Activated CD4-positive, CD25-positive, alpha-beta regulatory T cell treated with anti-CD3 and anti-CD28 coated beads, Interleukin-2, amount 50 U/mL, for 24 hours (primary cell): ENCODE measurements around the gene RFX3.

Source experiments
- ATAC-seq, 2 donors: fragments of 150-1000 bp; cut with Tn5 transposase; one replicate each; pipeline ENCODE4 v1.10.0; 2021; ENCODE audit warnings: mild to moderate bottlenecking in 1 of 2, moderate library complexity in 1 of 2

The RFX3 gene

DNA sequence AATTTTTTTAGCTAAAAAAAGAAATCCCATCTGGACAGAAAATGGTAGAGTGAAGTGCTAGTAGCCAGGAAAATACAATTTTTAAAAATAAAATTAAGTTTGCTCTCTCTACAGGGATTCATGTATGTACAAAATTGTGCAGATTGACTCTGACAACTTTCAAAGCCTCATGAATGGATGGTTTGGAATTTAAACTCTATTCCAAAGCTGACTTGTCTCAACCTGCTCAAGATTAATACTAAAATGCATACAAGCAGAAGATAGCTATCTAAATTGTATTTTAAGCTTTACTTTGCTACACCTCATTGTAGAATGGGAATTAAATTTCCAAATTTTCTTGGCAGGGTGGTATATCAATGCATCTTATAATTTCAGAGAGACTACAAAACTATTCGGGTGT is 257.6 kb downstream of the RFX3 start:
- no peak for ATAC-seq

DNA sequence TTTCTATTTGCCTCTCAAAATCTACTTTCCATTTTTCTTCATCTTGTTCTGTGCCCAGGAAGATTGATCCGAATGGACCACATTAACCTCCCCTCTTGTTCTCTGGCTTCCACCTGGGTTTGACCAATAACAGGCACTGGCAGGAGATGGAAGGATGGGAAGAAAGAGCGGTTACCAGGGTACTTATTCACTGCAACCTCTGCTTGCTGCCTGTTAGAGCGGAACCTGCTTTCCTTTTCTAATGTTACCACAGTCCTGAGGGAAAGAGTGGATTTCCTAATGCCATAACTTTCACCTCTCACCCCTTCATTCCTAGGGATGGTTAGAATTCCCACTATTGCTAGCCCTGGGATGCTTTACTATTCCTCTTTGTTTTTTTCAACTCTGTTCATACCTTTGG is 262.1 kb downstream of the RFX3 start:
- no peak for ATAC-seq

DNA sequence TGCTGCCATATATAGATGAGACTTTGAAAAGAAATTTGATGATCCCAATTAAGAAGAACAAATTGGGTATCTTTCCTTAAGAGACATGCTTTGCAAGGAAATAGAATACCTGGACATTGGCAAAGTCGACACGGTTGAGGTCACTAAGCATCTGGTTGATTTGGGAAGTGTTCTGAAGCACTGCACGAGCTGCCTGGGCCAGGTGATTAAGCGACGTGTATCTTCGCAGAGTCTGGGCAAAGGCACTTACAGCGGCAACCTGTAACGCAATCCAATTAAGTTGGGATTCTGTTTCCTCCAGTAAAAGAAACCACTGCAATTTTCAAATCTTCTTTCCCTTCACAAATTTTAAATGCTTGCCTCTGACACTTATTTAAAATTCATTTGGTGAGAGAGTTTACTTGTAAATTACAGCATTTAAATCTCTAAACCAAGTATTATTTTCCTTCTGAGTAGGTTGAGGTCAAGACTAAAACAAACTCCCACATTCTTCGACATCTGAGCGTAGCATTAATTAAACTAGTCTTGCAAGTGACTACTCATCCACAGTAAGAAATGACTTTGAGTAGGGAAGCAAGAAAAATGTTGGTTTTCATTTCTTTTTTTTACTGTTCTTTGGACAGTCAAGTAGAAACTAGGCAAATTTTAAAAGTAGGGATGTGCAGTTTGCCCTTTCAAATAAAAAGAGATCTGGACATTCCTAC is 262.8 kb downstream of the RFX3 start:
- no peak for ATAC-seq

DNA sequence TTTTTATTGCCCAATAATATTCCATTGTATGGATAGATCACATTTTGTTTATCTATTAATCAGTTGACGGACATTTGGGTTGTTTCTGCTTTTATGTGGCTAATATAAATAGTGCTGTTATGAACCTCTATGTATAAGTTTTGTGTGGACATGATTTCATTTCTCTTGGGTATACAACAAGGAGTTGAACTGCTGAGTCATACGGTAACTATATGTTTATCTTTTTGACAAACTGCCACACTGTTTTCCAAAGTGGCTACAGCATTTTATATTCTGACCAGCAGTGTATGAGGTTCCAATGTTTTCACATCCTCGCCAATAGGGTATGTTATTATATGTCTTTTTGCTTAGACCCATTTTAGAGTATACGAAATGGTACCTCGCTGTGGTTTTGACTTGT is 264.3 kb downstream of the RFX3 start:
- no peak for ATAC-seq

DNA sequence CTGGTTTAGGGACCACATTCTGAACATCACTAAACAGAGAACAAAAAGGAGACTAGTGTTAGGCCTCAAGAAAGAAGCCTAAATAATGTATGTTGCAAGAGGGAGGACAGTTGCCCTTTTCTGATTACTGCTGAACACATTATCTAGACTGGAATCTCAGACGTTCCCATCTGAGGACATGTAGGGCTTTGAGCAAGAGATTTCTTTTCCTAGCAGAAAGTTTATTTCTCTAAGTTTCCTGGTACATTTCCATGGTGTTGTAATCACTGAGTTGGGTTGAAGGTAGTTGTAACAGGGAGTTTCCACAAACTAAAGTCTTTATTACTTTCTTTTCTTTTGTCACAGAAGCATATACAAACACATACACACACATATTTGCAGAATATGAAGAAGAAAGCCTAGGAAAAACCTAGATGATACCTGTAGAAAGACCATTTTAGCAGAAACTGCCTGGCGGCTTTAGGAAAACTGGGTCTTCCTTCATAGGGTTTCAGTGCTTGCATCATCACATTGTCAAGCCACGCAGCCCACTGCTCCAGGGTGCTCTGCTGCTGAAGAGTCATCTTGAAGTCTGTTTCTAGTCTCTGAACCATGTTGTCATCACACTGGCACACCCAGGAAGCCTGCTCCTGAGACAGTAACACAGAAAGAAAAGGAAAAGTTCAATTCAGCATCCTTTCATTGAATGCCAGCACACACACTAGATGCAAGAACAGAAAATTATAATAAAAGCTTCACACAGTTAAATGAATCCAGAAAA is 269.1 kb downstream of the RFX3 start:
- no peak for ATAC-seq

DNA sequence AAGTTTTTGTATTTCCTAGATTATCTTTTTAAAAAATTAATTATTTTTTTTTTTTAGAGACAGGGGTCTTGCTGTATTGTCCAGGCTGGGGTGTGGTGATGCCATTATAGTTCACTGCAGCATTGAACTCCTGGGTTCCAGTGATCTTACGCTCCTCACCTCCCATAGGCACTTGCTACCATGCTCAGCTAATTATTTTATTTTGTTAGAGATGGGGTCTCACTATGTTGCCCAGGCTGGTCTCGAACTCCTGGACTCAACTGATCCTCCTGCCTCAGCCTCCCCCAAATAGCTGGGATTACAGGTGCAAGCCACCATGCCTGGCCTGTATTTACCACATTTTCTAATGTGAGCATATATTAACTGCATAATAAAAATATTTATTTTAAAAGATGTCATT is 274.5 kb downstream of the RFX3 start:
- ATAC-seq, result no peak

DNA sequence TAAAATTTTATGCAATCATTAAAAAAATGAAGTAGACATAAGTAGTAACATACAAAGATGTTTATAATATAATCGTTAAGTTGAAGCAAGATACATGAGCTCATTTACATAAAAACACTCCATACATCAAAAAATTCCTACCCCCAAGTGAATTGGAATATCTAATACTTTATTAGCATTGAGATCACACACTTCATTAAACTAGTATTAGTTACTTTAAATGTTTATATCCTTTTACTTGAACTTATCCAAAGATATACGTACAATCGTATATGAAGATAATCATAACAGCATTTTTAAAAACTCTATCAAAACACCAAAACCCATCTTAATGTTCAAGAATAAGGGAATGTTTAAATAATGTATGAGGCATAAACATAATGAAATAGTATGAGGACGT is 275.1 kb downstream of the RFX3 start:
- ATAC-seq, result no peak

DNA sequence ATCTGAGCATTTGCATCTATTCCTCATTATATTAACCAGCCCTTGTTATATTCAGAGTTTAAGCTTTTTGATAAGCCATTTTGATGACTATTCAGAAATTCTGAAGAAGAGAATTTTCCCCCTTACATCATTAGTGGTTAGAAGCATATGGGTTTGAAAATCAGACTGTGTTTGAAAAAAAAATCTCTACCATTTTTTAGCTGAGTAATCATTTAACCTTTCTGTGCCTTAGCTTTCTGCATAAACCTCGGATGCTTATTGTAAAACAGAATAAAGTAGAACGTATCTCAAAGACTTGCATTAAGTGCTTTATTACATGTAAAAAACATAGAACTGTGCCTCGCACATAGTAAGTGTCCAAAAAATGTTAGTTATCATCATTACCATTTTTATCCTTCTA is 278.6 kb downstream of the RFX3 start:
- no peak for ATAC-seq

DNA sequence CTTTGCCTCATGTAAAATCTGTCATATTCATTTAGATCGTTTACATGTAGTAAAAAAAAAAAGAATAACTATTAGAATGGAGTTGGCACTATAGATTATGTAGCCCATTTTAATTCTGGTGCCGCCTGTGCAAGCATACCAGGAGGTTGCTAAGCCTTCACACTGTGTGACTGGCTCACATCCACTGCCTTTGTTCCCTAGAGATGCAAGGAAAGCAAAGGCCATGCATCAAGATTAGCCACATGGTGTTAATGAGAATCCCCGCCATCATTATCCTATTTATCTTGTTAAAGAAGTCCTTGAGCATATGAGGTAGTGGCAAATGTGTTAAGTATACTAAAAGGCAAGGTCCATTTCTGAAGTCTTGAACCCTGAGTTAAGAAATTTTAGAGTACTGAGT is 279.6 kb downstream of the RFX3 start:
- no peak for ATAC-seq

DNA sequence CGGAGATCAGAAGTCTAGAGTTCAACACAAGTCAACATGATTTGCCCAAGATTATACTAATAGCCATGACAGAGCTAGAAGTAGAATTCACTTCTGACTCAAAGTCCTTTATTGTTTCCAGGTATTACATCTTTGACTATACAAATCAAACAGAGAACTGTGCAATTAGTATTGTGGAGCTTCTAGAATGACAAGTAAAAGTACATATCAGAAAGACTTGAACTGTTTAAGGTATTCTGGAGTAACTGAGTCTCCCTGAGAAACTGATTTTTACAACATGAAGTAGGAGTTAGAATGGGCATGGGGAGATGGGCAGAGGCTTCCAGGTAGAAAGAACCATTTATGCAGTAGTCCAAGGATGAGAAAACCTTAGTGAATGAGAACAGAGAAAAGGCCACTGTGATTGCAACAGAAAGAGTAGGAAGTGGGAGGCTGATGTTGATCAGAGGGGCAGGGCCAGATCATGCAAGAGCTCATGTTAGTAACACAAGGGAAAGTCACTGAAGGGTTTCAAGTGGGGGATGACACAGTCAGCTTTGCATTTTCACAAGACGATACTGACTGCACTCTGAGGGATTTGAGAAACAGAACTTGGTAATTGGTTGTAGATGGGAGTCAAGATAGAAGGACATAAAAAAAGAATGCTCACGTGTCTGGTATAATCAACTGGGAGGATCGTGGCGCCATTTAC is 280.7 kb downstream of the RFX3 start:
- ATAC-seq, result no peak

DNA sequence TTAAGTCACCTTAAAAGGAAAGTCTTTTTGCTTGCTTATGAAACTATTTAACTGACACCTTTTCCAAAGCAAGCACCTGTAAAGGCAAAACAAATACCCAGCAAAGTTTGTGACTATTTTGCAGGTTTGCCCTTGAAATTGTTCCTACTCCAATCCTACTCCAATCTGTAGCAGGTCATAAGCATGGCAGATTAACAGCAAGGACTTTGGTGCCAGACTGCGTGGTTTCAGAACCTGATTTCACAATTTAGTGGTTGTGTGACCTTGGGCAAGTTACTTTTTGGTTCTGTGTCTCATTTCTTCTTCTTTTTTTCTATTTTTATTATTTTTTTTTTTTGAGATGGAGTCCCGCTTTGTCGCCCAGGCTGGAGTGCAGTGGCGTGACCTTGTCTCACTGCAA is 282.1 kb downstream of the RFX3 start:
- ATAC-seq, result no peak

DNA sequence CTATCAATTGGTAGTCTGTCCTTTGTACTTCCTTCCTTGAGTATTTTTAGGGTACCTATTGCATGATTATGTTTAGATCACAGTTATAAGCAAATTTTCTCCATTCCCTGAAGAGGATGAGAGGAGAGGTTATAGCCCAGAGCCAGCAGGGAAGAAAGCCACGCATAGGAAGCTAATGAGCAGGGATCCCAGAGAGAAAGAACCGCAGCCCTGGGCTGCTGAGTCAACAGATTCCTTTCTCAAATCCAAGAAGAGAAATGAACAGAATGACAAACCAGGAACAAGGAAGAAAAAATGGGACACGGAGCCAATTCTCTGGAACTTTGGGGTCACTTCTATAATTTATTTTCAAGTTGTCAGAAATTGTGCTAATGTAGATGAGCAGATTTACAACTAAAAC is 284.5 kb downstream of the RFX3 start:
- no peak for ATAC-seq

DNA sequence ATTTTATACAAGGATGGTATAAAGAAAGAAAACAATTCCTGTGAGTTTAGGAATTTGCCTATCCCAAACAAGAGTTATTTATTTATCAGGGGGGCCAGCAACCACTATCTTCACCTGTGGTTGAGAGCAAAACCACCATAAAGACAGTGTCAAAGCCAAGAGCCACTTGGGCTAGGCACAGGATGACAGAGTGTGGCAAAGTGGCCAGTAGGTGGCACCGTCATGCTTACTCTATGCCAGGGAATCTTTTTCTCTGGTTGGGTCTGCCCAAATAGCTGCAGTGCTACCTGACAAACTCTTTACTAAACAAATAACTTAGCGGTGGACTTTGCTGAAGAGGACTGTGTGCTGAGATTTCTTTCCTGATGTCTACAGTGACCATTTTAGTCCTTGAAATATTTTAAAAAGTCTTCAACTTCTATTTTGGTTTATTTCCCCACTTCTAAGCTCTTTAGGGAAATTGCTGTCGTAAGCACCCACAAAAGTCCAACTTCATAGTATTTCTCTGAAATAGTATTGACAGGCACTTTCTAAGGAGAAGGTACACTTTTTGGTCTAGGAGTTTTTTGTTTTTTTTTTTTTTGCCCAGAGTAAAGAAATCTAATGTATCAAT is 285.0 kb downstream of the RFX3 start:
- ATAC-seq, result peak; percentile 89 to 90

DNA sequence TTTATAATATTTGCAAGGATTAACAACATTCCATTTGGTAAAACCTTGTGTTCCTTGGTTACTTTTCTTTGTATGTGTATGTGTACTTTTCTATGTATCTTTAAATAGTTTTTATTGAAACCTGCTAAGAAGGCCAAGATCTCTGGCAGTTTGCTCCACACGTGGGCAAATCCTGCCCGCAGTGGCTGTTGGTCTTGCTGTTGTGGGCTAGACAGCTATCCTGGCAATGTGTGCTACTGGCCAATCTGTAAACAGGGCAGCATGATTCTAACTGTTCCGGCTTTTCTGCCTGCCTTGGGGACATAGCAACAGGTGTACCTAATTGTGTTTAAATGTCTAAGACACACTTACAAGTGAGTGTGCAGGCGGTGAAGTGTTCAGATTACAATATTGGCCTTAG is 286.6 kb downstream of the RFX3 start:
- ATAC-seq, result no peak

DNA sequence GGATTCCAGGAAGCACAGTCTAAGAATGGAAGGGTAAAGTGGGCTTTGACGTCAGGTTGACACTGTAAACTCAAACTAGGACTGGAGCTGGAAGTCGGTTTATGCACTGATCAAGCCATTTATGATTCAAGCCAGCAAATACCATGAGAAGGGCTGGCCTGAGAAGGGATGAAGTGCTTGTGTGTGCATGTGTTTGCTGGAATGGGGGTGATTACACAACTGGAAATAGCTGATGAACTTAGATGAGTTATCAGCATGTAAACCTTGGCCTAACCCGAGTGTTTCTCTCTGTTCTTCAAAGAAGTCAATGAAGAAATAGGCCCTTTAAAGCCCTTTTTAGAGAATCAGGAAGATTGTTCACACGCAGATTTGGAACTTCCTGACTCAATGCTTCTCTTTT is 287.6 kb downstream of the RFX3 start:
- no peak for ATAC-seq

DNA sequence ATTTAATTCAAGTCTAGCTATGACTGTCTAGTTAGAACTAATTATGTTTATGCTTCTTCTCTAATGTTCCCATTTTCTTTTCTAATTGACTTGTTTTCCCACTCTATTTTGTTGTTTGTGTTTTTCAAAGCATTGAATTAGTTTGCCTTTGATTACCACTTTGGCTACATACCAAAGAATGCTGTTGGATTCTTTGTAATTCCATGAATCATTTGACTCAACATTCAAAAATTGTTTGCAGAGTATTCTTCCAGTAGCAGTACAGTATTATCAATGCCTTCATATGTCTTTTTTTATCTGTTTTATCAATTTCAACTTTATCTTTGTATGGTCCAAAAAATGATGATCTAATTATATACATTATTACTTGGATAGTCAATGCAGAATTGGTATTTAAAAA is 288.7 kb downstream of the RFX3 start:
- no peak for ATAC-seq

DNA sequence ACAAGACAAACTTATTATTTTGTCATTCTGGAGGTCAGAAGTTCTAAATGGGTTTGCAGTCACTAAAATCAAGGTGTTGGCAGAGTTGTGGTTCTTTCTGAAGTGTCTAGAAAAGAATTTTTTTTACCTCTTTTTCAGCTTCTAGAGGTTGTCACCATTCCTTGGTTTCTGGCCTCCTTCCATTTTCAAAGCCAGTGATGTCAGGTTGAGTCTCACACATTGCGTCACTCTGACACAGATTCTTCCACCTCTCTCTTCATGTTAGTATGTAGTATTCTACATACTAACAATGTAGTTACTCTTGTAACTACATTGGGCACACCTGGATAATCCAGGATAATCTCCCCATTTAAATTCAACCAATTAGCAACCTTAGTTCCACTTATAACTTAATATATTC is 290.3 kb downstream of the RFX3 start:
- no peak for ATAC-seq

DNA sequence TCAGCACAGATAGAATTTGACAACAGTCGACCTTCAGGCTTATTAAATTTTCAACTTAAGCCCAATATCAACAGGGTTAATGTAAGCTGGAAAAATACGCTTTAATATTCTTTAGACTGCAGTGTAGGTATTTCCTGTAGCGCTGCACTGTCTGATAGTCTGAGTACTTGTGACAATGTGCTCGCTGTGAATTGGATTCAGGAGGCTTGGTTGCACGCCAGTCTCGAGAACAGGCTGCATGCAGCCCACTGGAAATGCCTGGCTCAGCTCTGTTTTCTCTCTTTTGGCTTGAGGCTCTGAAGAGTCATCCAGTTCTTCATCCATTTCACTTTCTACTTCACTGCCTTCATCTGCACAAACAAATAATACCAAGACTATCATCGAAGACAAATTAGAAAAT is 300.9 kb downstream of the RFX3 start:
- no peak for ATAC-seq

DNA sequence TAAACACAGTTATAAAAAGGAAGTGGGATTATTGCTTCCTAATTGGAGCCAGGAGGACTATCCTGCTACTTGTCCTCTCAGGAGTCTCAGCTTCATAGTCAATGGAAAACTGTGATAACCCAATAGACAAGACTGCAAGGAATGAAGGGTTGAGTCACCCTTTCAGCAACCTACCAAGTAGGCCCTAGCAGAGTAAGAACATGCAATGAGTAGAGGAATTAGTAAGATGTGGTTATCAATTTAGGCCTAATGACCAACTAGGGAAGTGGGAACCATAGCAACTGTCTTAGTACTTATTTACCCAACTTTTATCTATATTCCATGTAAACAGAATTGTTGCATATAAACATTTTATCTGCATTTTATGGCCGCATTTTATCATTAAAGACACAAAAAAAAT is 310.1 kb downstream of the RFX3 start:
- ATAC-seq, result peak in 1 of 2 donors; percentile 20

DNA sequence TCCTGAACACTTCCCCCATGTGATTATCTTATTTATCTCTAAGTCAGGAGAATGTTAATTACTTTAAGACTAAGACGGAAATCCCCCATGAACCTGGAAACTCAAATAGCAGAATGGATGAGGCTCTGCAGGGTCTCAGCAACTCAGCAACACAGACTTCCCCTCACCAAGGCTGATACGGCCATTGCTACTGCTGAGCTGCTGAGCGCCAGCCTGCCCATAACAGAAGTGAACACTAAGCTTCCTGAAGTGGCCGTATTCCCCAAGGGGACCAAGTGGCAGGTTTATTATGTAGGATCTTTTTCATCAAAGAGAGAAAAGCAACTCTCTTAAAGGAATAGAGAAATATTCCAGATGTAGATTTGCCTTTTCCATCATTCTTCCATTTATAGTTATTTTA is 311.1 kb downstream of the RFX3 start:
- no peak for ATAC-seq

DNA sequence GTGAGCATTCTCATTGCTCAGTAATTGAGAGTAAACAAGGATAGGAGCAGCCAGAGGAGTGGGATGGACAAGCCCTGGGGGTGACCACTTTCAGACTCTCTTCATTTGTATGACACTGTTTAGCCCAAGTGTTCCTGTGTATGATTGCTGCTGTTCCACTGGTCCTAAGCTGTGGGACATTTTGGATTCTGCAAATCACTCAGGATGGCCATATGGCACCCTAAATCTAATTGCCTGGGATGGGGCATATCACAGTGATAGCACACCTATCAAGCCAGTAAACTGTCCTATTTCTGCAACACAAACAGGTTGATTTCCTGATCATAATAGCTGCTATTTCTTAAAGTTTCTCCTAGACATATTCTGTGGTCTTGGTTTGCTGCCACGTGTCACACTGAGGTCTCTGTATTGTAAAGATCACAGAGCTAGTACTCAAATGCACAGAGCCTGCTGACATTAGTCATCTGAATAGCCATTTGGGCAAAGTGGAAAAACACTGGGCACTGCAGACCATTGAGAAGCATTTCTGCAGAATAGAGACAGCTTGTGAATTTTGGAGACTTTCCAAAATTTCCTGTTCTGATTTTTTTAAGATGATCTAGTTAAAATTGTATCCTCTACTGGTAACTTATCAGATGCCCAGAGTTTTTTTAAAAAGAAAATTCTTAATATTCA is 320.2 kb downstream of the RFX3 start:
- ATAC-seq, result no peak

DNA sequence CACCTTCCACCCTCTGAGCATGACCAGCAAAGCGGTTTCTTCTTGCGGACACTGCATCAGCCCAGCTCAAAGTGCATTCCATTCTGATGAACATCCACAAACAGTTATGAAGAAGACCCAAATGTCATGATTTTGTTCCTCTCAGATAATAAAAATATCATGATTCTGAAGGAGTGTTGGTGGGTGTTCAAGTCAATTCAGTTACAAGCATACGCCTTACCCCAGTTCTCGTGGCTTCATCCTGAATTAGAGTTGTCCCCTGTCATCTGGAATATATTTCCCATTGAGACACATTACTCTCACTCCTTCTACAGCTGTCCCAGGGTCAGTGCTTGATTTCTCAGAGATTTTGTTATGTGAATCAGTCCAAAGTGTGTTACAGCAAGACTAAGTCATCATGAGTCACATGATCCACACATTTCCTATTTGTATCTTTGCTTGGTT is 325.4 kb downstream of the RFX3 start:
- no peak for ATAC-seq

DNA sequence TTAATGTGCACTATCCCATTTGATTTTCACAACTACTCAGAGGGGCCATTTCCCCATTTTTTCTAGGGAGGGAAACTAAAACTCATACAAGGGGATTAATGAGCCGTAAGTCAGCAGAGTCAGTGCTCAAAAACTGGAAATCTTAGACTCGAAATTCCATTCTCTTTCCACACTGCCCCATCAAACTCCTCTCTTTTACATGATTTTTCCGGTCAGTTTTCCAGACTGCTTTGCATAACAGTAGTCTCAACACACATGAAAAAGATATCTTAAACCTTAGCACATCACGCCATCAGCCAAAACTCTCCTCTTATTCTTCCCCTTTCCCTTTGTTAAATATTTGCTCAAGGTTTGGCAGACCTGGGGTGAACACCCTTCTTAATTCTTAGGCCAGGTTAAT is 332.0 kb downstream of the RFX3 start:
- ATAC-seq, result no peak
